ENCODE results near the gene TAF1B. TPM values are rescaled to one million over a fixed set of nuclear protein-coding genes. Genes with fewer than 3 reads are reported as not detected.

Gene TAF1B
- total and polyA plus RNA-seq, 10 of the 15 experiments (the other 5 are each of a cell fraction or from before 2014, with no cell fraction given), result 8.1 to 18.3 (median 12.4) TPM

DNA sequence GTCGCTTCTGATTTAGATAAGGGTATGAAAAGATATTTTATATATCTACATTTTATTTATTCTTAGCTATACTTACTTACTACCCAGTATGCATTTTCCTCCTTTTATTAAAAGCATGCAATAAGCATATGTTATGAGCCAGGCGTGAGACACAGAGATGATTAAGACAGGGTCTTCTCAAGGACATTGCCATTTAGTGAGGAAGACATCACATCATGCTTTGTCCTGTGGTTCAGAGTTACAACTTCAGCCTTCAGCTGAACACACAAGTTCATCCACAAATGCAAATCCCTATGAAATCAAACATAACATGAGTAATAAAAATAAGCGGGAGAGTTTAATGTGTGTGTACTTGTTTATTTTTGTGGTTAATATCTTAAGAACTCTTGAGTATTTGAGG, 138.4 kb downstream of the TAF1B start (continued):
- TF ChIP-seq ZNF207 (IDR thresholded peaks at IDR 0.05; ENCODE audit: borderline replicate concordance) (no peak), RB1 (IDR thresholded peaks at IDR 0.05; ENCODE audit: borderline replicate concordance) (no peak), IRF4 (IDR thresholded peaks at IDR 0.05; ENCODE audit: low read depth, low read length) (no peak), NR2F1 (conservative IDR thresholded peaks at IDR 0.05) (no peak), ZNF217 (IDR thresholded peaks at IDR 0.05) (no peak), SPI1 (IDR thresholded peaks at IDR 0.05; ENCODE audit: borderline replicate concordance, insufficient read depth, low read depth, low read length) (no peak), BRCA1 (IDR thresholded peaks at IDR 0.05; ENCODE audit: low read depth, low read length) (no peak)
- TF ChIP-seq, protein P1, sequence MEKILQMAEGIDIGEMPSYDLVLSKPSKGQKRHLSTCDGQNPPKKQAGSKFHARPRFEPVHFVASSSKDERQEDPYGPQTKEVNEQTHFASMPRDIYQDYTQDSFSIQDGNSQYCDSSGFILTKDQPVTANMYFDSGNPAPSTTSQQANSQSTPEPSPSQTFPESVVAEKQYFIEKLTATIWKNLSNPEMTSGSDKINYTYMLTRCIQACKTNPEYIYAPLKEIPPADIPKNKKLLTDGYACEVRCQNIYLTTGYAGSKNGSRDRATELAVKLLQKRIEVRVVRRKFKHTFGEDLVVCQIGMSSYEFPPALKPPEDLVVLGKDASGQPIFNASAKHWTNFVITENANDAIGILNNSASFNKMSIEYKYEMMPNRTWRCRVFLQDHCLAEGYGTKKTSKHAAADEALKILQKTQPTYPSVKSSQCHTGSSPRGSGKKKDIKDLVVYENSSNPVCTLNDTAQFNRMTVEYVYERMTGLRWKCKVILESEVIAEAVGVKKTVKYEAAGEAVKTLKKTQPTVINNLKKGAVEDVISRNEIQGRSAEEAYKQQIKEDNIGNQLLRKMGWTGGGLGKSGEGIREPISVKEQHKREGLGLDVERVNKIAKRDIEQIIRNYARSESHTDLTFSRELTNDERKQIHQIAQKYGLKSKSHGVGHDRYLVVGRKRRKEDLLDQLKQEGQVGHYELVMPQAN (conservative IDR thresholded peaks at IDR 0.05), result no peak
- TF ChIP-seq, protein P2, sequence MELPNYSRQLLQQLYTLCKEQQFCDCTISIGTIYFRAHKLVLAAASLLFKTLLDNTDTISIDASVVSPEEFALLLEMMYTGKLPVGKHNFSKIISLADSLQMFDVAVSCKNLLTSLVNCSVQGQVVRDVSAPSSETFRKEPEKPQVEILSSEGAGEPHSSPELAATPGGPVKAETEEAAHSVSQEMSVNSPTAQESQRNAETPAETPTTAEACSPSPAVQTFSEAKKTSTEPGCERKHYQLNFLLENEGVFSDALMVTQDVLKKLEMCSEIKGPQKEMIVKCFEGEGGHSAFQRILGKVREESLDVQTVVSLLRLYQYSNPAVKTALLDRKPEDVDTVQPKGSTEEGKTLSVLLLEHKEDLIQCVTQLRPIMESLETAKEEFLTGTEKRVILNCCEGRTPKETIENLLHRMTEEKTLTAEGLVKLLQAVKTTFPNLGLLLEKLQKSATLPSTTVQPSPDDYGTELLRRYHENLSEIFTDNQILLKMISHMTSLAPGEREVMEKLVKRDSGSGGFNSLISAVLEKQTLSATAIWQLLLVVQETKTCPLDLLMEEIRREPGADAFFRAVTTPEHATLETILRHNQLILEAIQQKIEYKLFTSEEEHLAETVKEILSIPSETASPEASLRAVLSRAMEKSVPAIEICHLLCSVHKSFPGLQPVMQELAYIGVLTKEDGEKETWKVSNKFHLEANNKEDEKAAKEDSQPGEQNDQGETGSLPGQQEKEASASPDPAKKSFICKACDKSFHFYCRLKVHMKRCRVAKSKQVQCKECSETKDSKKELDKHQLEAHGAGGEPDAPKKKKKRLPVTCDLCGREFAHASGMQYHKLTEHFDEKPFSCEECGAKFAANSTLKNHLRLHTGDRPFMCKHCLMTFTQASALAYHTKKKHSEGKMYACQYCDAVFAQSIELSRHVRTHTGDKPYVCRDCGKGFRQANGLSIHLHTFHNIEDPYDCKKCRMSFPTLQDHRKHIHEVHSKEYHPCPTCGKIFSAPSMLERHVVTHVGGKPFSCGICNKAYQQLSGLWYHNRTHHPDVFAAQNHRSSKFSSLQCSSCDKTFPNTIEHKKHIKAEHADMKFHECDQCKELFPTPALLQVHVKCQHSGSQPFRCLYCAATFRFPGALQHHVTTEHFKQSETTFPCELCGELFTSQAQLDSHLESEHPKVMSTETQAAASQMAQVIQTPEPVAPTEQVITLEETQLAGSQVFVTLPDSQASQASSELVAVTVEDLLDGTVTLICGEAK (IDR thresholded peaks at IDR 0.05; ENCODE audit: borderline replicate concordance), result no peak

Data from GM12878 (cell line).